IPS-20b (cell line): ENCODE results near the gene GALNT7.
A peak's percentile ranks its signal among the peaks of the same experiment; 100 is the strongest.

Source experiments
- H3K27ac ChIP-seq: one replicate; pipeline ENCODE4 v1.5.1; 2013; ENCODE audit warnings: low read length
- H3K27me3 ChIP-seq: 2 replicates; pipeline ENCODE4 v1.6.1; 2013; ENCODE audit warnings: mild to moderate bottlenecking, low read length, inconsistent platforms; ENCODE audit not compliant: insufficient read depth
- H3K36me3 ChIP-seq: 2 replicates; pipeline ENCODE4 v1.6.1; 2013; ENCODE audit warnings: low read depth, mild to moderate bottlenecking, inconsistent platforms, low read length, moderate library complexity; ENCODE audit not compliant: insufficient read depth
- H3K4me1 ChIP-seq: 2 replicates; pipeline ENCODE4 v1.6.1; 2013; ENCODE audit warnings: mild to moderate bottlenecking, control low read depth, inconsistent platforms, low read length, moderate library complexity; ENCODE audit not compliant: insufficient read depth
- H3K4me3 ChIP-seq: 2 replicates; pipeline ENCODE4 v1.5.1; 2013; ENCODE audit warnings: mild to moderate bottlenecking, low read length, inconsistent platforms
- H3K9ac ChIP-seq: 2 replicates; pipeline ENCODE4 v1.6.1; 2013; ENCODE audit warnings: low read depth, mild to moderate bottlenecking, inconsistent platforms, low read length, moderate library complexity
- H3K9me3 ChIP-seq: 2 replicates; pipeline ENCODE4 v1.6.1; 2013; ENCODE audit warnings: mild to moderate bottlenecking, low read depth, low read length, inconsistent platforms; ENCODE audit not compliant: insufficient read depth

GALNT7 gene

DNA sequence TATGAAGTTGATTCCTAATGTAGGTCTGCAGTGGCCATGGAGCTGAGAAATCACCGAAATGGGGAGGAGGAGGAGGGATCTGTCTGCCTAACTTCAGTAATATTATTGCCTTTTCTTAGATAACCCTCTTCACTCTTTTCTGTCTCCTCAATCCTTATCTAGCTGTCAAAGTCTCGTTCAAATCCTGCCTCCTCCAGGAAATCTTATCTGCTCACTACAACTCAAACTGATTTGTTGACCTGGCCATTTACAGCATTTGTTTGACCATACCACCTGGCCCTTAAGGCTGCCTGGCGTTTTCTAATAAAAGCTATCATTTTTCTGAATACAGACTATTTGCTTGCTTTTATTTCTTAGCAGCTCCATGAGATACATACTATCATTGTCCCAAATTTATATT lies 33.8 kb downstream of the GALNT7 start:
- H3K4me1 ChIP-seq: peaks cover 14% of the 10 kb centered on the region; the same call in 1 of the 2 replicates
- no peak overlapping the region for H3K27ac ChIP-seq
- H3K27me3 ChIP-seq: no peaks in the 10 kb centered on the region
- peaks cover 4% of the 10 kb centered on the region; the same call in 1 of the 2 replicates for H3K36me3 ChIP-seq
- H3K4me3 ChIP-seq: no peak overlapping the region
- H3K9ac ChIP-seq: no peak overlapping the region
- H3K9me3 ChIP-seq: no peaks in the 10 kb centered on the region

DNA sequence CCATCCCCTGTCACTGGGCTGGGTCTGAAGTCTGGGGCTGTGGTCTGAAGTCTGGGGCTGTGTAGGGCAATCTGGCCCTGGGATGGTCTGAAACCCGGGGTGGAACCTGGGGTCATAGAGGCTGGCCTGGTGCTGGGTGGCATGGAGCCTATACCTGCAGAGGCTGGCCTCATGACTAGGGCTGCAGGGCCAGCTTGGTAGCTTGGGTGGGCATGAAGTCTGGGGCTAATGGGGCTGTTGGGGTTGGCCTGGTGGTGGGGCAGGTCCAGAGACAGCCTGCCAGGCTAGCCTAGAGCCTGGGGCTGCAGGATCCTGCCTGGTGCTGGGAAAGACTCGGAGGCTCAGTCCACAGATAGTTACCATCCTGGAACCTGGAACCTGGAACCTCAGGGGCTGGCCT lies 37.0 kb downstream of the GALNT7 start:
- no peaks in the 10 kb centered on the region for H3K9me3 ChIP-seq
- no peak overlapping the region for H3K9ac ChIP-seq
- no peak overlapping the region for H3K4me3 ChIP-seq
- peaks cover 4% of the 10 kb centered on the region; the same call in 1 of the 2 replicates for H3K36me3 ChIP-seq
- no peaks in the 10 kb centered on the region for H3K27me3 ChIP-seq
- H3K4me1 ChIP-seq: peaks cover 34% of the 10 kb centered on the region; the same call in 1 of the 2 replicates
- H3K27ac ChIP-seq: no peak overlapping the region

DNA sequence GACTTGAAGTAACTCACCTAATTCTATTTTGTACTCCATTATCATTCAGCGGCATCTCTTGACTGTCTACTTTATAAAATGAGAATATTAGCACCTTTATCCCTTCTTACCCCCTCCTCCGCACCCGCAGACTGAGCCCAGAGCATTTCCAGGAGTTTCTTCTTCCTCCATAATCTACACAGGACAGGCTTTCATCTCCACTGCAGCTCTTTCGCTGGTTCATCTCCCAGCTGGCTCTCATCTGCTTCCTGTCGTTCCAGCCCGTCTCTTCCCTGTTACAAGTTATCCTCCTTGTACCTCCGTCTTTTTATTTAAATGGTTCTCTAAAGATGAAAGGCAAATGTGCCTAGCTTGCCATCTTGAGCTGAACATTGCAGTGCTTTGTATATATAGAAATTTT lies 39.8 kb downstream of the GALNT7 start:
- Histone ChIP-seq H3K9ac (no peak overlapping the region), H3K27ac (no peak overlapping the region), H3K4me1 (peaks cover 56% of the 10 kb centered on the region; the same call in 1 of the 2 replicates), H3K36me3 (peaks cover 4% of the 10 kb centered on the region; the same call in 1 of the 2 replicates), H3K4me3 (no peak overlapping the region), H3K9me3 (no peaks in the 10 kb centered on the region), H3K27me3 (no peaks in the 10 kb centered on the region)

DNA sequence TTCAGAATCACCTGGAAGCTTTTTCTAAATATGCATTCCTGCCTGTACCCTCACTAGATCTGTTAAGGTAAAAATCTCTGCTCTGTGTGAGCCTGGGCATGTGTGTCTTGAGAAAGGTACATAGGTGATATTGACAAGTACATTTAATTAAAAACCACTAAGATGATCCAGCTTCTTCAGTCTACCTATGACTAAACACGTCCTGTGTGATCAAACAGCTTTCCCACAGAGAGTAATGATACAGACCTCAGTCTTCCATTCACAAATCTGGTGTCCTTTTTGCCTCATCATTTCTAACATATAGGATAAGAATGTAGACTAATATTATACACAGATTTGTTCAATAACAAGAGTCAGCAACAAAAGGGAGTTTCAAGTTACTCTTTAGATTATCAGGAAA lies 42.6 kb downstream of the GALNT7 start:
- Histone ChIP-seq H3K36me3 (no peaks in the 10 kb centered on the region), H3K4me1 (peaks cover 52% of the 10 kb centered on the region; the same call in 1 of the 2 replicates), H3K9me3 (no peaks in the 10 kb centered on the region), H3K9ac (no peak overlapping the region), H3K4me3 (no peak overlapping the region), H3K27me3 (no peaks in the 10 kb centered on the region), H3K27ac (no peak overlapping the region)

DNA sequence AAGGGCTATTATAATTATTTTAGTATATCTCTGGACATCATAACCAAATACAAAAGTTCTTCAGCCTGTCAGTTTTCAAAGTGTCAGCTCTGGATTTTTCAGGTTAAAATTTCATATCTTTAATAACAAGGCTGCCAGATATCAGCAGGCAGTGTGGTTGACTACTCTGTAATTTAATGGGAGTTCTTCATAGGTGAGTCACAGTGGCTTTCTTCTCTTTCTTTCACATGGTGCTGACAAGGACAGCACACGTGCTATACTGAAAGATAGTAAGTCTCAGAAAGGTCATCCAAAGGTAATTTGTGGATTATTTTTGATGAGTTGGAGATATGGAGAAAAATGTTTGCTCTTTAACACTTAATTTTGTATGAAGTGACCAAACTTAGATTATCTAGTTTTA lies 43.2 kb downstream of the GALNT7 start:
- no peaks in the 10 kb centered on the region for H3K36me3 ChIP-seq
- H3K4me3 ChIP-seq: no peak overlapping the region
- H3K9ac ChIP-seq: no peak overlapping the region
- no peak overlapping the region for H3K27ac ChIP-seq
- no peaks in the 10 kb centered on the region for H3K9me3 ChIP-seq
- H3K4me1 ChIP-seq: peaks cover 46% of the 10 kb centered on the region; the same call in 1 of the 2 replicates
- H3K27me3 ChIP-seq: no peaks in the 10 kb centered on the region

DNA sequence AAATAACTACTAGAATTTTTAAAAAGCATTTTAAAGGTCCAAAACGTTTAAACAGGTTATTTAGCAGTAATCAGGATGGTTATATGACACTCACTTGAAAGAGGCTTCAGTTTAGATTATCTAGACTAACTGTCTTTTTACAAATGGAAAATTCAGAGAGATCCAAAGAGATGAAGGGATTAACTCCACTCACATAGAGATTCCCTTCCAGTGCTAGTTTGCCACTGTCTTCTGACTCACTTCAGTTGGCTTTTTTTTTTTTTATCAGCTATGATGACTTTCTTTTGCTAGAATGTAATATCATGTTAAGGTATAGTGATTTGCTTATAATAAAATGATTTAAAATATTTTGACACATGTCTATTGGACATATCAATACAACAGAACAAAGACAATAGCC lies 43.8 kb downstream of the GALNT7 start:
- no peaks in the 10 kb centered on the region for H3K36me3 ChIP-seq
- no peaks in the 10 kb centered on the region for H3K27me3 ChIP-seq

DNA sequence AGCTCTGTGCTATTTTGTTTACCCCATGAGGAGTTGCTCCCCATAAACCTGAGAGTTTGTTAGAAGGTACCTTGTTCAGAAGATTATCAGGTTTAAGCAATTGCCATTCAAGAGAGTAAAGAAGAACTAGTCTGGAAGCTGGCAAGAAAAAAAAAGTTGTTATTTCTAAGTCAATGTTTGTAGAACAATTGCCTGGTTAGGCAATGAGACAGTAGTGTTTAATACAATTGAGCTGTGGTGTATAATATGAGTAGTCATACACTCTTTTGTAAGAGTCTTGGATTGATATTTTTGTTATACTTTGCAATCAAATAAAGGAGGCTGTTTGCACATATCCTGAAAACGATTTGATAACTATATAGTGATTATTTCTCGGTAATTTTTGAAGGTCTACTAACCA lies 44.7 kb downstream of the GALNT7 start:
- no peaks in the 10 kb centered on the region for H3K27me3 ChIP-seq
- peaks cover 43% of the 10 kb centered on the region; the same call in 1 of the 2 replicates for H3K4me1 ChIP-seq

More for the DNA sequence above, 43.8 kb downstream of the GALNT7 start:
- Histone ChIP-seq H3K9ac (no peak overlapping the region), H3K4me1 (peaks cover 42% of the 10 kb centered on the region; the same call in 1 of the 2 replicates), H3K4me3 (no peak overlapping the region), H3K27ac (no peak overlapping the region), H3K9me3 (no peaks in the 10 kb centered on the region)

DNA sequence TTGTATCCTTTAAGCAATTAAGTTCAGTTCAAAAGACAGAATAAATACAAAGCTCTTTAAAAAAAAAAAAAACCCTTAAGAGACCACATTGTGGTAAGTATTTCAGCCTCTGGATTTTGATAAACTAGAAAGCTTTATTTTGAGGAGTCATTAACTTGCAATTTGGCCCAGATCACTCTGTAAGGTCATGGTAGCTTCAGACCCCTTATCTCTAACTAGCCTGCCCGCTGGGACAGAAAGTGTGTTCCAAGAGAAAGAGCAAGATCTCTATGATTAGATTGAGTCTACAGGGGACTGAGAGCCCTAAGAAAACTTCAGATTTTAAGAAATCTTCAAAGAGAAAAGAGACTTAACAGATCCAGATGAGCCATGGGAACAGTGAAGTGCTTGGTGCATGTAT lies 45.6 kb downstream of the GALNT7 start:
- no peak overlapping the region for H3K4me3 ChIP-seq
- no peaks in the 10 kb centered on the region for H3K27me3 ChIP-seq
- no peaks in the 10 kb centered on the region for H3K9me3 ChIP-seq
- no peaks in the 10 kb centered on the region for H3K36me3 ChIP-seq
- peaks cover 38% of the 10 kb centered on the region; the same call in 1 of the 2 replicates for H3K4me1 ChIP-seq
- no peak overlapping the region for H3K9ac ChIP-seq
- H3K27ac ChIP-seq: no peak overlapping the region

More for the DNA sequence above, 44.7 kb downstream of the GALNT7 start:
- Histone ChIP-seq H3K27ac (no peak overlapping the region), H3K36me3 (no peaks in the 10 kb centered on the region), H3K9ac (no peak overlapping the region), H3K4me3 (no peak overlapping the region), H3K9me3 (no peaks in the 10 kb centered on the region)

DNA sequence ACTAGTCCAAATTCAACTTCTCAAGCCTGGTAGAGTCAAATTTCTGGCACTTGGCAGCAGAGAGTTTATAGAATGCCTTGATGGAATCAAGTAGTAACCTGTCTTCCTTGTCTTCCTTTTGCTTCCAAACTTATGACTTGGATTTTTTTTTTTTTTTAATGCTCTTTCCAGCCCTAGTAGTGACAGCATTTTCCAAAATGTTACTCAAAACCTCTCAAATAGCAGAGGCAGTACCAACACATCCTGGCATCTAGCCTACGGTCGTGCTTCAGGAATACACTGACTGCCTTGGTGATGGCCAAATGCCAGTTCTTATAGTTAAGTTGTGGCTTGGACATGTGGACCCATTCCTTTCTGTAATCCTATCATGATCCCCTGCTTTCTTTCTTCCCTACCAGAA lies 46.0 kb downstream of the GALNT7 start:
- Histone ChIP-seq H3K27ac (no peak overlapping the region), H3K36me3 (no peaks in the 10 kb centered on the region), H3K4me1 (peaks cover 36% of the 10 kb centered on the region; the same call in 1 of the 2 replicates), H3K27me3 (no peaks in the 10 kb centered on the region), H3K9me3 (no peaks in the 10 kb centered on the region), H3K4me3 (no peak overlapping the region), H3K9ac (no peak overlapping the region)

DNA sequence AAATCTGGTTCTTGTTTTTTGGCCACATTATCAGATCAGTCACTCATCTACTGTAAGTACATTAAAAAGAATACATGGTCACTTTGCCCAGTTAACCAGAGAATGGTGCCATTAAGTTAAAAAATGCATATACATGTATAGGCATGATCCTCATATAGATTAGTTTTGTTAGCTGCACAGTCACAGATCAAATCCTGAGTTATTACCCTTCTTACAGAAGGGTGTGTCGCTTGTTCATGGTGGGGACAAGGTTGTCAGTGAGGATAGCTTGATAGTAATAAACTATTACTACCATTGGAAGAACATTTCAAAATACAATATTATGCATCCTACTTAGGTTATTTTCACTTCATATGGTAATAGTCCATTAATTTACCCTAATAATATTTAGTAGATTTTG lies 48.5 kb downstream of the GALNT7 start:
- Histone ChIP-seq H3K4me3 (no peak overlapping the region), H3K9me3 (no peaks in the 10 kb centered on the region), H3K27ac (no peak overlapping the region), H3K27me3 (no peaks in the 10 kb centered on the region), H3K9ac (no peak overlapping the region), H3K4me1 (peaks cover 25% of the 10 kb centered on the region; the same call in 1 of the 2 replicates), H3K36me3 (no peaks in the 10 kb centered on the region)

DNA sequence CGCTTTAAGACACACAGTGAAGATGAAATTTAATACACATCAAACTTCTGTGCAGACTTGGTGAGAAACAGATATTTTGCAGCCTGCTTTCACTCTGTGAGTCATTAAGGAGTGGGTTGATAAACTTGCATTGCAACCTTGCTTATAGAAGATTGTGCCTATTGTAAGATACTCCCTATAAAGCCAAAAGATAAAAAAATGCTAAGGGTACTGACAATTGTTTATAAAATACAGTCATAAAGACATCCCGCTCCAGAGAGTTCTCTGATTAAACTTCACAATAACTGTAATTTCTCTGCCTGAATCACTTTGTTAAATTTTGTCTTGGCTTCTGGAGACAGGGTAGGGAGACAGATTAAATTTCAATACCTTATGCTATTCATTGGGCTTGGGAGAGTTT lies 49.1 kb downstream of the GALNT7 start:
- H3K4me1 ChIP-seq: peaks cover 19% of the 10 kb centered on the region; the same call in 1 of the 2 replicates
- no peak overlapping the region; the same call in 1 of the 2 replicates for H3K4me3 ChIP-seq
- no peaks in the 10 kb centered on the region for H3K27me3 ChIP-seq
- H3K9ac ChIP-seq: peak overlapping the region; percentile 7; the same call in 1 of the 2 replicates
- no peak overlapping the region for H3K27ac ChIP-seq
- H3K9me3 ChIP-seq: no peaks in the 10 kb centered on the region
- no peaks in the 10 kb centered on the region for H3K36me3 ChIP-seq

DNA sequence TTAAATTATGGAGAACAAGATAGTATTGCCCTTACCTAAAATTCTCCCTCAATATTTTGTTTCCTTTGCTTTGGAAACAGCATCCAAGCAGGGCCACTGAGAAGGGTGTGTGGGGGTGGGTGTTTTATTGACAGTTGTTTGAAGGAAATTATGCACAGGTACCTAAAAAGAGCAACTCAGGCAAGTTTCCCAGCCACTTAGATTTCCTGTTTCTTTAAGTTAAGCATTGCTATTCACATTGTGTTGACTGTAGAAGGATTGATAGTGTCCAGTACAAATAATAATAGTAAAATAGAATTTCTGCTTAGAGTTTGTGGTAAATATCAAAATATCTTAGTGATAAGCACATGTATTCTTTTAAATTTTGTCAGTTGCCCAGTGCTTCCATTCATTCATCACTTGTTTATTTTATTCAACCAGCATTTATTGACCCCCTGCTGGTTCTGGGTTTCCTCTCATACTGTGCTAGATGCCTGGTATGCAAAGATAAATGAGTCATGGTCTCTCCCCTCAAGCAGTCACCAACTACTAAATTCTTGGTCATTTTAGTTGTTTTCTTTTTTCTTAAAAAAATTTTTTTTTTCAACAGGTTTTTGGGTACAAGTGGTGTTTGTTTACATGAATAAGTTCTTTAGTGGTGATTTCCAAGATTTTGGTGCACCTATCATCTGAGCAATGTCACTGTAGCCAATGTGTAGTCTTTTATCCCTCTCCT lies 50.0 kb downstream of the GALNT7 start:
- Histone ChIP-seq H3K4me3 (no peak overlapping the region; the same call in 1 of the 2 replicates), H3K36me3 (no peaks in the 10 kb centered on the region), H3K4me1 (peaks cover 22% of the 10 kb centered on the region; the same call in 1 of the 2 replicates), H3K27ac (no peak overlapping the region), H3K27me3 (no peaks in the 10 kb centered on the region), H3K9ac (peak overlapping the region; percentile 7; the same call in 1 of the 2 replicates), H3K9me3 (no peaks in the 10 kb centered on the region)
